HEK293 (cell line): ENCODE results near the gene NCCRP1.
"Not testable (repeated sequence)": the region's sequence is repeated elsewhere in the genome, so short reads cannot be mapped to it uniquely, and the experiment has no call there.

ENCODE experiments used
- CTCF ChIA-PET: fragments of 350-600 bp; formaldehyde crosslinking; extraction: SDS; loops from one replicate; lab custom pipeline; 2021; ENCODE audit warnings: antibody characterized with exemption; lab: Yijun Ruan, JAX
- POLR2A ChIA-PET: fragments of 300-600 bp; formaldehyde crosslinking; extraction: SDS; loops from one replicate; lab custom pipeline; 2020; ENCODE audit warnings: antibody characterized with exemption, inconsistent platforms; lab: Yijun Ruan, JAX
- H3K27ac ChIP-seq: fragments of 200-500 bp; sonication (Bioruptor generic); 2 replicates; pipeline ENCODE4 v1.5.1; 2014; ENCODE audit warnings: low read depth, low read length, control low read depth, inconsistent platforms; ENCODE audit errors: extremely low read depth
- H3K36me3 ChIP-seq, 2 experiments: fragments of 200-500 bp in 1 of 2; sonication (Bioruptor generic) in 1 of 2; 1 replicate in 1 of 2; 2 replicates in 1 of 2; pipeline ENCODE4 v1.5.1; 2014 to 2017; ENCODE audit warnings: inconsistent platforms in 2 of 2, low read length in 2 of 2; ENCODE audit not compliant: control insufficient read depth in 2 of 2, insufficient read depth in 1 of 2
- H3K4me1 ChIP-seq: fragments of 200-500 bp; sonication (Bioruptor generic); 2 replicates; pipeline ENCODE4 v1.5.1; 2014; ENCODE audit warnings: mild to moderate bottlenecking, low read length, inconsistent platforms; ENCODE audit not compliant: control insufficient read depth, insufficient read depth
- H3K4me3 ChIP-seq: 2 replicates; pipeline ENCODE4 v1.5.1; 2011; ENCODE audit warnings: low read depth, mild to moderate bottlenecking, control low read depth, low read length, moderate library complexity
- H3K9me3 ChIP-seq: fragments of 200-500 bp; sonication (Bioruptor generic); 2 replicates; pipeline ENCODE4 v1.5.1; 2014; ENCODE audit warnings: low read depth, low read length, inconsistent platforms; ENCODE audit not compliant: control insufficient read depth, insufficient read depth
- BCL11B ChIP-seq: fragments of 450-650 bp; formaldehyde crosslinking; IDR thresholded peaks from 2 replicates; pipeline ENCODE4 v1.5.1; 2016; ENCODE audit warnings: low read depth, missing biosample characterization, missing genetic modification characterization
- REST ChIP-seq: fragments of 450-650 bp; formaldehyde crosslinking; IDR thresholded peaks from 2 replicates; pipeline ENCODE4 v1.5.1; 2016; ENCODE audit warnings: missing biosample characterization, missing genetic modification characterization
- ZBTB1 ChIP-seq: fragments of 450-650 bp; formaldehyde crosslinking; IDR thresholded peaks from 2 replicates; pipeline ENCODE4 v1.5.1; 2016; ENCODE audit warnings: missing biosample characterization, missing genetic modification characterization
- ZBTB6 ChIP-seq: fragments of 450-650 bp; formaldehyde crosslinking; IDR thresholded peaks from 2 replicates; pipeline ENCODE4 v1.5.1; 2017; ENCODE audit warnings: missing biosample characterization, missing genetic modification characterization
- ZFHX2 ChIP-seq: fragments of 450-650 bp; formaldehyde crosslinking; conservative IDR thresholded peaks from 2 replicates; pipeline ENCODE4 v1.5.1; 2016; ENCODE audit warnings: missing biosample characterization, missing genetic modification characterization
- ZFP37 ChIP-seq: fragments of 450-650 bp; formaldehyde crosslinking; IDR thresholded peaks from 2 replicates; pipeline ENCODE4 v1.5.1; 2016; ENCODE audit warnings: missing biosample characterization, missing genetic modification characterization
- ZFP69B ChIP-seq: fragments of 450-650 bp; formaldehyde crosslinking; IDR thresholded peaks from 2 replicates; pipeline ENCODE4 v1.5.1; 2016; ENCODE audit warnings: missing biosample characterization, missing genetic modification characterization
- ZNF121 ChIP-seq: fragments of 450-650 bp; formaldehyde crosslinking; IDR thresholded peaks from 2 replicates; pipeline ENCODE4 v1.5.1; 2016; ENCODE audit warnings: missing biosample characterization, missing genetic modification characterization
- ZNF138 ChIP-seq: fragments of 450-650 bp; formaldehyde crosslinking; IDR thresholded peaks from 2 replicates; pipeline ENCODE4 v1.5.1; 2016; ENCODE audit warnings: missing biosample characterization, missing genetic modification characterization, borderline replicate concordance
- ZNF239 ChIP-seq: fragments of 450-650 bp; formaldehyde crosslinking; IDR thresholded peaks from 2 replicates; pipeline ENCODE4 v1.5.1; 2016; ENCODE audit warnings: missing biosample characterization, missing genetic modification characterization
- ZNF248 ChIP-seq: fragments of 450-650 bp; formaldehyde crosslinking; IDR thresholded peaks from 2 replicates; pipeline ENCODE4 v1.5.1; 2017; ENCODE audit warnings: missing biosample characterization, missing genetic modification characterization
- ZNF341 ChIP-seq: fragments of 450-650 bp; formaldehyde crosslinking; IDR thresholded peaks from 2 replicates; pipeline ENCODE4; 2016; ENCODE audit warnings: low read depth, missing biosample characterization, missing genetic modification characterization
- ZNF350 ChIP-seq: fragments of 450-650 bp; formaldehyde crosslinking; IDR thresholded peaks from 2 replicates; pipeline ENCODE4 v1.5.0; 2017; ENCODE audit warnings: missing biosample characterization, mild to moderate bottlenecking, missing genetic modification characterization
- ZNF394 ChIP-seq: fragments of 450-650 bp; formaldehyde crosslinking; IDR thresholded peaks from 2 replicates; pipeline ENCODE4 v1.5.1; 2016; ENCODE audit warnings: missing biosample characterization, missing genetic modification characterization, mild to moderate bottlenecking, moderate library complexity, borderline replicate concordance
- ZNF416 ChIP-seq: fragments of 450-650 bp; formaldehyde crosslinking; IDR thresholded peaks from 2 replicates; pipeline ENCODE4 v1.5.1; 2016; ENCODE audit warnings: missing biosample characterization, missing genetic modification characterization
- ZNF561 ChIP-seq: fragments of 450-650 bp; IDR thresholded peaks from 2 replicates; pipeline ENCODE4 v1.5.1; 2018; ENCODE audit warnings: missing biosample characterization, missing genetic modification characterization, borderline replicate concordance
- ZNF580 ChIP-seq: fragments of 450-650 bp; formaldehyde crosslinking; IDR thresholded peaks from 2 replicates; pipeline ENCODE4 v1.5.1; 2016; ENCODE audit warnings: missing biosample characterization, missing genetic modification characterization
- ZNF664 ChIP-seq: fragments of 450-650 bp; formaldehyde crosslinking; IDR thresholded peaks from 2 replicates; pipeline ENCODE4 v1.5.1; 2016; ENCODE audit warnings: missing biosample characterization, missing genetic modification characterization
- ZNF768 ChIP-seq: fragments of 450-650 bp; formaldehyde crosslinking; IDR thresholded peaks from 2 replicates; pipeline ENCODE4 v1.5.1; 2018; ENCODE audit warnings: missing biosample characterization, mild to moderate bottlenecking, missing genetic modification characterization
- ZNF792 ChIP-seq: fragments of 450-650 bp; formaldehyde crosslinking; IDR thresholded peaks from 2 replicates; pipeline ENCODE4 v1.5.1; 2016; ENCODE audit warnings: missing biosample characterization, missing genetic modification characterization

NCCRP1 gene

GRCh38 chr19:39238209-39238608 lies 41.4 kb downstream of the NCCRP1 start:
- Histone ChIP-seq H3K4me3 (no peak overlapping the region), H3K27ac (no peak overlapping the region), H3K4me1 (peaks cover 5% of the 10 kb centered on the region; the same call in 1 of the 2 replicates), H3K9me3 (no peaks in the 10 kb centered on the region), H3K36me3 (no peaks in the 10 kb centered on the region)
- POLR2A ChIA-PET: interaction anchor here (0.9 kb wide), 1 partner anchor 11 kb away, joined by 6 read pairs; no protein-coding TSS in a partner anchor
- TF ChIP-seq ZNF792 (tag by site-specific recombination) (no peak), ZBTB1 (no peak), ZNF350 (tag by site-specific recombination) (no peak), ZNF561 (tag by site-specific recombination) (no peak), ZNF394 (tag by site-specific recombination) (peak; percentile 26; the same call in 1 of the 2 replicates), ZNF416 (tag by site-specific recombination) (0 out of 2 replicates have a peak, but pooled peaks have one; percentile 33), ZNF121 (tag by site-specific recombination) (peak; percentile 98), REST (no peak)
- CTCF ChIA-PET: interaction anchor here (1.2 to 1.3 kb wide), 3 partner anchors 14 to 85 kb away, joined by 3 to 4 read pairs (median 3); no protein-coding TSS in a partner anchor

- TF ChIP-seq ZFP37 (tag by site-specific recombination) (no peak), ZNF664 (tag by site-specific recombination) (peak; percentile 96), ZNF580 (peak; percentile 49; the same call in 1 of the 2 replicates), ZNF768 (tag by site-specific recombination) (0 out of 2 replicates have a peak, but pooled peaks have one; percentile 13), ZBTB6 (tag by site-specific recombination) (no peak), ZNF341 (tag by site-specific recombination) (peak; percentile 54)
- POLR2A ChIA-PET: no interaction called here
- Histone ChIP-seq H3K27ac (no peak overlapping the region), H3K36me3 (no peaks in the 10 kb centered on the region), H3K4me3 (no peak overlapping the region), H3K4me1 (peaks cover 5% of the 10 kb centered on the region; the same call in 1 of the 2 replicates), H3K9me3 (no peaks in the 10 kb centered on the region)
- CTCF ChIA-PET: interaction anchor here (0.6 to 1.2 kb wide), 5 partner anchors 26 to 865 kb away, joined by 3 to 4 read pairs (median 4); no protein-coding TSS in a partner anchor
Measured at GRCh38 chr19:39238944-39239343, 42.2 kb downstream of the NCCRP1 start.

- POLR2A ChIA-PET: no interaction called here
- CTCF ChIA-PET: interaction anchor here (0.5 to 0.7 kb wide), 3 partner anchors 89 to 354 kb away, joined by 4 to 7 read pairs (median 4); no protein-coding TSS in a partner anchor
- H3K4me1 ChIP-seq: peaks cover 5% of the 10 kb centered on the region; the same call in 1 of the 2 replicates
Measured at GRCh38 chr19:39240421-39240820, 43.7 kb downstream of the NCCRP1 start.

GRCh38 chr19:39243741-39244140 lies 47.0 kb downstream of the NCCRP1 start:
- H3K36me3 ChIP-seq, H3K4me1 ChIP-seq, H3K27ac ChIP-seq, POLR2A ChIA-PET, H3K9me3 ChIP-seq, H3K4me3 ChIP-seq: not testable (repeated sequence)
- CTCF ChIA-PET: interaction anchor here (0.6 kb wide), 1 partner anchor 606 kb away, joined by 3 read pairs; no protein-coding TSS in a partner anchor

More at GRCh38 chr19:39240421-39240820, 43.7 kb downstream of the NCCRP1 start:
- Histone ChIP-seq H3K27ac (no peak overlapping the region), H3K4me3 (no peak overlapping the region), H3K36me3 (no peaks in the 10 kb centered on the region), H3K9me3 (no peaks in the 10 kb centered on the region)
- no peak for TF ChIP-seq ZFP69B (tag by site-specific recombination)
- TF ChIP-seq BCL11B (tag by site-specific recombination): no peak
- TF ChIP-seq ZFHX2 (tag by site-specific recombination): no peak
- no peak for TF ChIP-seq ZNF239 (tag by site-specific recombination)
- no peak for TF ChIP-seq ZNF138 (tag by site-specific recombination)
- TF ChIP-seq ZNF248 (tag by site-specific recombination): no peak
